Kidney epithelial cell (primary cell): ENCODE results near the gene HCRTR1. TPM values are rescaled to one million over a fixed set of nuclear protein-coding genes. Genes with fewer than 3 reads are reported as not detected.

Experiments
- DNase-seq: peaks from one replicate; pipeline ENCODE4 v3.0.0-alpha.2; 2010; ENCODE audit warnings: low read depth
- H3K27me3 ChIP-seq: 2 replicates; pipeline ENCODE4 v1.6.0; 2011; ENCODE audit warnings: low read length; ENCODE audit not compliant: control insufficient read depth, insufficient read depth
- H3K36me3 ChIP-seq: 2 replicates; pipeline ENCODE4 v1.5.1; 2011; ENCODE audit warnings: low read length; ENCODE audit not compliant: control insufficient read depth, insufficient read depth
- H3K4me3 ChIP-seq: 2 replicates; pipeline ENCODE4 v1.5.1; 2011; ENCODE audit warnings: low read depth, mild to moderate bottlenecking, control low read depth, low read length
- total RNA-seq: library from RNA; depleted of rRNA; stranded (reverse); fragments of >200 nt; gene quantifications from 2 replicates; pipeline ENCODE4 v1.2.3, GENCODE V29; 2015
- TF ChIP-seq, protein P1 (sequence below): IDR thresholded peaks from 2 replicates; pipeline ENCODE4 v1.5.1; 2011; ENCODE audit warnings: mild to moderate bottlenecking, moderate library complexity, low read length, control low read depth, inconsistent platforms; ENCODE audit not compliant: insufficient read depth, poor library complexity, severe bottlenecking

Gene HCRTR1
- total RNA-seq, 1 donor from 2014 or later: not detected

DNA sequence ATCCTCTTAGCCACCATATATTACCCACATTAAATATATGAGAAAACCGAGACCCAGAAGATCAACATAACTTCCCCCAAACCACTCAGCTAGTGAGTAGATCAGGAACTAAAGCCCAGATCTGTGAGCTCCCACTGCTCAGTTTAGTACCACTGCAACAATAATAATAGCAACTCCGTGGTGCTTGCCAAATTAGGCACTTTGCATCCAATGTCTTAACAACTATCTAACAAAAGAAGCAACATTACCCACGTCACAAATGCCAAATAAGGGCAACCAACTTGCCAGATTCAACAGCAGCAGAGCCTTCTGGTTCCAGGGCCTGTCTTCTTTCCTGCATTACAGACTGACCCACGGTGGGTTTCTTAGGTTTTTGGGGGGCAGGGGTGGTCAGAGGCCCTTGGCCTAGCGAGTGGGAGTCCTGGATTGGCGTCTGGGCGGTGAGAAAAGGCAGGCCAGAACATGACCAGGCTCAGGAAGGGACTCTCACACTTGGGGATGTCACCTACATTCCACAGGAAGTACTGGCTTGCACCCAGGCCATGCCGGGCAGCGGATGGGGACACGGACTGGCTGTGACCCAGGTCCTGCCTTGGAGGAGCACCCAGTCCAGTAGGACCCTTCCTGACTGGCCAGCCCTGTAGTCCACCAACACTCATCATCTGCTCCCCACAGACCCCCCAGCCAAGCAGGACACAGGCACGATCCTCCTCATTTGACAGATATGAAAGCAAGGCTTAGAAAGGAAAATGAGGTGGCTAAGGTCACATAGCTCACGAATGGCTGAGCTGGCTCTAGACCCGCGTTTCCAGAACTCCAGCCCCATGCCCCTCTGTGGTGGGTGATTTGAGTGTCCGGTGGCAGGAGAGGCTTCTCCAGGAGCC, 4.6 kb downstream of the HCRTR1 start:
- Histone ChIP-seq H3K4me3 (no peak overlapping the region), H3K27me3 (peaks cover 21% of the 10 kb centered on the region), H3K36me3 (no peaks in the 10 kb centered on the region)
- DNase-seq: no peak
- TF ChIP-seq, protein P1, sequence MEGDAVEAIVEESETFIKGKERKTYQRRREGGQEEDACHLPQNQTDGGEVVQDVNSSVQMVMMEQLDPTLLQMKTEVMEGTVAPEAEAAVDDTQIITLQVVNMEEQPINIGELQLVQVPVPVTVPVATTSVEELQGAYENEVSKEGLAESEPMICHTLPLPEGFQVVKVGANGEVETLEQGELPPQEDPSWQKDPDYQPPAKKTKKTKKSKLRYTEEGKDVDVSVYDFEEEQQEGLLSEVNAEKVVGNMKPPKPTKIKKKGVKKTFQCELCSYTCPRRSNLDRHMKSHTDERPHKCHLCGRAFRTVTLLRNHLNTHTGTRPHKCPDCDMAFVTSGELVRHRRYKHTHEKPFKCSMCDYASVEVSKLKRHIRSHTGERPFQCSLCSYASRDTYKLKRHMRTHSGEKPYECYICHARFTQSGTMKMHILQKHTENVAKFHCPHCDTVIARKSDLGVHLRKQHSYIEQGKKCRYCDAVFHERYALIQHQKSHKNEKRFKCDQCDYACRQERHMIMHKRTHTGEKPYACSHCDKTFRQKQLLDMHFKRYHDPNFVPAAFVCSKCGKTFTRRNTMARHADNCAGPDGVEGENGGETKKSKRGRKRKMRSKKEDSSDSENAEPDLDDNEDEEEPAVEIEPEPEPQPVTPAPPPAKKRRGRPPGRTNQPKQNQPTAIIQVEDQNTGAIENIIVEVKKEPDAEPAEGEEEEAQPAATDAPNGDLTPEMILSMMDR: no peak

DNA sequence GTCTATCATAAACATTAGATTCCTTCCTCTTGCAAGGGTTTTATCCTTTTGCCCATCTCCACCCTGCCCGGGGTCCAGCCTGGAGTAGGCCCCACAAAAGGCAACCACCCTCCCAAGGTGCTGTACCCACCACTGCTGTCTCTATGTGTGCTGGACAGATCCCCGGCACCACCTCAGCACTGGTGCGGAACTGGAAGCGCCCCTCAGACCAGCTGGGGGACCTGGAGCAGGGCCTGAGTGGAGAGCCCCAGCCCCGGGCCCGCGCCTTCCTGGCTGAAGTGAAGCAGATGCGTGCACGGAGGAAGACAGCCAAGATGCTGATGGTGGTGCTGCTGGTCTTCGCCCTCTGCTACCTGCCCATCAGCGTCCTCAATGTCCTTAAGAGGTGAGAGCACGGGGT, 5.9 kb downstream of the HCRTR1 start:
- no peak for DNase-seq
- H3K4me3 ChIP-seq: no peak overlapping the region
- TF ChIP-seq, protein P1: no peak
- peaks cover 2% of the 10 kb centered on the region for H3K36me3 ChIP-seq
- H3K27me3 ChIP-seq: peaks cover 10% of the 10 kb centered on the region

DNA sequence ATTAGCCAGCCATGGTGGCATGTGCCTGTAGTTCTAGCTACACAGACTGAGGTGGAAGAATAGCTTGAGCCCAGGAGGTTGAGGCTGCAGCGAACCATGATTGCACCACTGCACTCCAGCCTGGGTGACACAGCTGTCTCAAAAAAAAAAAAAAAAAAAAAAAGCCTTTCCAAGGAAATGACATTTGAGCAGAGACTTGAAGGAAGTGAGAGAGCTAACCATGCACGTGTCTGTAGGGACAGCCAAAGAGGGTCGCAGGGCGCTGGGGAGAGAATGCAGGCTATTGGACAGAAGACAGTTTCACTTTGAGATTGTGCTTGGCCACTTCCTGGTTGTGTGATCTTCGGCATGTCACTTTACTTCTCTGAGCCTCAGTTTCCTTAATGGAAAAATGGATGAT, 6.8 kb downstream of the HCRTR1 start:
- peaks cover 2% of the 10 kb centered on the region for H3K27me3 ChIP-seq
- peaks cover 2% of the 10 kb centered on the region for H3K36me3 ChIP-seq
- H3K4me3 ChIP-seq: no peak overlapping the region
- DNase-seq: no peak
- TF ChIP-seq, protein P1: no peak

DNA sequence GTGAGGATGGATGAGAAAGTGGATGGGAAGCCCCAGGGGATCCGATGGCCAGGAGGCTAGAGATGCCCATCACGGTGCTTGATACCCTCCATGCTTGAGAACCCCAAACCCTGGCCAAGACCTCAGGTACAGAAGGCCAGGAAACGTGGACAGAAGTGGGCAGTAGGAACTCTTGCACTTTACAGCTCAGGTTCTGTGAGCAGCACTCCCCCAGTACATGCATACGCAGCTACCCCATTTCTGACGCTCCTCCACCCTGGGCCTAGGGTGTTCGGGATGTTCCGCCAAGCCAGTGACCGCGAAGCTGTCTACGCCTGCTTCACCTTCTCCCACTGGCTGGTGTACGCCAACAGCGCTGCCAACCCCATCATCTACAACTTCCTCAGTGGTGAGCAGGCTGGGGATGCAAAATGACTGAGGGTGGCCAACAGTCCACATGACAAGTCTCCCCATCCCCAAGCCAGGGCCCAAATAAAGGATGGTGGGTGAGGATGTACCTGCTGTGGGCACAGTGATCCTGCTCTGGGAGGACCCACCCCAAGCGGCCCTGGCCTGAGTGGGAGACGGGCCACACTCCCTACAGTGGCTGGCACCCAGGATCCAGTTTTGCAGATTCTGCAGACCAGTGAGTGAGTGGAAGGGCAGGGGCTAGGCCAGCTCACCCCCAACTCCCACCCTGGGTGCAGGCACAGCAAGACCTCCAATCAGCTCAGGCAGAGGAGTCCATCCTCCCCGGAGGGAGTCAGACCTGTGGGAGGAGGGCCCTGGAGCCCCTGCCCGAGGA, 7.4 kb downstream of the HCRTR1 start:
- H3K4me3 ChIP-seq: no peak overlapping the region
- TF ChIP-seq, protein P1: no peak
- no peak for DNase-seq
- H3K36me3 ChIP-seq: peaks cover 3% of the 10 kb centered on the region
- no peaks in the 10 kb centered on the region for H3K27me3 ChIP-seq

DNA sequence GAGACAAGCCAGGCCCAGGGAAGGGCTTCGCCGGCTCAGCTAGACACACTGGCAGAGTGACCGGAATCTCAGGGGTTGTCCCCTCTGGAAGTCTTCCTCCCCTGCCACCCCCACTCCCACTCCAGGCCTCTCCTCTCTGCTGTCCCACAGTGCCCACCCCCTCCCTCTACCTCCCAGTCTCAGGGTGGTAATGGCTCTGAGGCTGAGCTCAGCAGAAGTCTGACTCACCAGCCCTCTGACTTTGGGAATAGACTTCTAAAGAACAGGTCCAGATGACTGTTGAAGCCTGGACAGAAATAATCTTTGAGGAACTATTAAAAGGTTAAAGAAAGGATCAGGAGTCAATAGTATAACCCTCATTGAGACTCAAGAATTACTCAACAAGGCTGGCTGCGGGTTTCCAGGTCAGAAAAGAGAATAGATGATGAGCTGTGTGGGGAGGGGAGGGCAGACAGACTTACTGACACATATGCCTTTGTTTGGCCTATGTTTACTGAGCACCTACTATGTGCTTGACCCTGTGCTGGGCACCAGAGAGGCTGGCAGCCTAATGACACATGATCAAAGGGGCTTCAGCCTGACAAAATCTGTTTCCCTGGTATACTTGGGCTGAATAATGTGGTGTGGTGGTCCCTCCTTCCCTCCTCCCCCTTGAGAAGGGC, 8.2 kb downstream of the HCRTR1 start:
- H3K27me3 ChIP-seq: no peaks in the 10 kb centered on the region
- no peak for DNase-seq
- TF ChIP-seq, protein P1: no peak
- no peak overlapping the region for H3K4me3 ChIP-seq
- H3K36me3 ChIP-seq: peaks cover 3% of the 10 kb centered on the region
